Coronary artery (tissue), 2 donors: ENCODE data around the gene KDM7A.

Experiments
- DNase-seq: peaks from one replicate; pipeline ENCODE4 v3.0.0-alpha.2; 2017; ENCODE audit warnings: low spot score
- H3K27ac ChIP-seq, 2 donors: fragments of 200-600 bp; sonication (generic); one replicate each; pipeline ENCODE4 v1.5.1; 2016 to 2019
- H3K4me3 ChIP-seq: fragments of 200-600 bp; sonication (generic); 2 replicates; pipeline ENCODE4 v1.5.1; 2016; ENCODE audit warnings: mild to moderate bottlenecking, moderate library complexity
- CTCF ChIP-seq: fragments of 200-600 bp; sonication (generic); IDR thresholded peaks from one replicate; pipeline ENCODE4 v1.5.1; 2019; ENCODE audit warnings: antibody characterized with exemption

Gene KDM7A

DNA sequence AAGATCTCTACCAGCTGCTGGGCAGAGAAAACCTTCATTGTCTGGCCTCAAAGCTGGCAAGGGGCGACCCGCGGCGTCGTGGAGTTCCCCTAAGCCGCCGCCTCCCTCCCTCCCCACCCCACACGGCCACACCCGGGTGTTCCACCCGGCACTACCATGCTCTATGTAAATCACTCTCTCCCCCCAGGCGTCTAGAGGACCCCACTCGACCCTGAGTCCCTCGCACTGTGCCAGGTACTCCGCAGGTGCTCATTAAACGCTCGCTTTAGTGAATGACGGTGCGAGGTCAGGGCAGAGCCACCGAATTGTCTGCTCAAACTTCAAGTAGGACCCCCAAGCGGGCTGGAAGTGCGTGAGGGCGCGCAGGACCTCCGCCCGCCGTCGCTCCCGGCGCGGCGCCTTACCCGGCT lies 114.7 kb downstream of the KDM7A start:
- DNase-seq: no peak
- Histone ChIP-seq H3K27ac (peak overlapping the region; percentile 84 to 86), H3K4me3 (peak overlapping the region; percentile 82)
- no peak for TF ChIP-seq CTCF

DNA sequence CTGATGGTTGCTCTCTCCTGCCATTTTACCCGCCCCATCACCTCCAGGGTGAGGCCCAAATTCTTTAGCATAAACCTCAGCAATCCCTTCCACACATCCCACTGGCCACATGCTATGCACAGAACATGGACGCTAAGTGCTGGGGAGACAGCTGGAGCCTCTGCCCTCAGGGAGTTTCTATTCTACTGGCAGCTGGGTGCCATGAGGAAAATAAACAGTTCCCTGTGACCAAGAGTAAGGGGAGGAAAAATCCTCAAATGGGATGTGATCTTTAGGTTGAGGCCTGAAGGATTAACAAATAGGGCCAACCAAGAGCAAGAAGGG lies 115.2 kb downstream of the KDM7A start:
- Histone ChIP-seq H3K27ac (peak overlapping the region; percentile 84 to 86), H3K4me3 (peak overlapping the region; percentile 82)
- no peak for TF ChIP-seq CTCF
- DNase-seq: no peak

DNA sequence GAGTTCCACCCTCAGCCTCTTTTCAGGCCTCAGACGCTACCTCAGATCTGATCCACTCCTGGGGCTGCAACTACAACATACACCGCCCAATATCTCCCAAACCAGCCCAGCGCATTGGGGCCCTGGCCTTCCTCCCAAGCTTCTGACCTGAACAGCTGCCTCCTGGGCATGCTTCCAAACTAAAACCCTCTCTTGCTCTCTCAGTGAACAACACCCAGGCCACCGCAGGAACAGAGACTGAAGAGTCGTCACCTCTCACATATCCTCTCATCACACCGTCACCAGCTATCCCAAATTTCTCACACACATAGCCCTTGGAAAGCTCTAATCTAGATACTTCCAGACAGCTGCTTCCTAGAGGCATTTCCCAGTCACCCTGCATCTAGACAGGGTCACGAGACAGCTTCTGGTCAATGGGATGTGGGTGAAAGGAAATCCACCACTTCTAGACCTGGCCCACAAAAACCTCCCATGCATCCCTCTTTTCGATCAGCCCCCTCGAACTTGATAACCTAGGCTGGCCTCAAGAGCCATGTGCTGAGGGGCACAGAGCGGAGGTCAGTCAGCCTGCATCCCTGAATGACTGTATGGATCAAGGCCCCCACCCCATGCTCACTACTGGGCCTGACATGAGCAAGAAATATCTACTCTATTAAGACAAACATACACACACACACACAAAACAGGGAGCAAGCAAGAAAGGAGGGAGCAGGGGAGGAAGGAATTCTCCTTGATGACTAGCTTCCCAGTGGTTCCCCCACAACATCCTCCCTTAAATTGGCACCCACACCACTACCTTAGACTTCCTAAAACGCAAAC lies 115.8 kb downstream of the KDM7A start:
- peak overlapping the region; percentile 84 to 86 for H3K27ac ChIP-seq
- no peak for TF ChIP-seq CTCF
- DNase-seq: no peak
- H3K4me3 ChIP-seq: peak overlapping the region; percentile 82

GRCh38 chr7:140060243-140060630 lies 116.5 kb downstream of the KDM7A start:
- no peak for DNase-seq
- TF ChIP-seq CTCF: no peak
- Histone ChIP-seq H3K27ac (peak overlapping the region; percentile 43 to 86), H3K4me3 (peak overlapping the region; percentile 82)

DNA sequence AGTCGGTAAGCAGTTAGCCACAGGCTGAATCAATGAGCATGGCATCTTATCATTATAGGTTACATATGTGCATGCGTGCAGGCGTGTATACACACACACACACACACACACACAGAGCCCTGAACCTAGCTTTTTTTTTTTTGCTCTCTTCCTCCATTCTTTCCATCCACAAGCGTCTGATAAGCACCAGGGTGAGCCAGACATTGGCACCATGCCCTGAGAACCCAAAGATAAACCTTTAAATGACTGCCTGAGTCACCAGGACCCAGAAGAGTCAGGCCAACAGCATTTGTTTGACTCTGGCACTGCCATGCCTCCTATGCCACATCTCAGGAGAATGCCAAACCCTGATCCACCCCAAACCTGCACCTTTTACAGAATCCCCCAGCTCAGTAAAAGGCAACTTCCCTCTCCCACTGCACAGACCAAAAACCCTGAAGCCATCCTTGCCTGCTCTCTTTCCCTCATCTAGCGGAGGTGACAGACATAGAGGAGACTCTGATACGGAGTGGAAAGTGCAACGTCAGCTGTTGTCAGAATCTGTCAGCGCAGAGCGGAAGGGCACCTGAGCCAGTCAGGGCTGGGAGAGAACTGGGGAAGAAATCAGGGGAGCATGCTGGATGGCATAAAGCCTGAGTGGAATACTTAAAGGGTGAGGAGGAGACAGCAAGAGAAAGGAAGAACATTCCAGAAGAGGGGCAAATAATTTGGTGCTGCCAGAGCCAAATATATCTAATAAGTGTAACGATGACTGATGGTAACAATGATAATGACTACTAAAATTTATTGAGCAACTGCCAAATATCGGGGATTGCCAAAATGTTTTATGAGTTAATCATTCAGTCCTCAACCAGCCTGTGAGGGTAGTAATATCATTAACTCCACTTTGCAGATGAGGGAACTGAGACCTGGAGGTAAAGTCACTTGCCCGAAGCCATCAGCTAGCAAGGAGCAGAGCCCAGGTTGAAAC lies 117.2 kb downstream of the KDM7A start:
- DNase-seq: peak; percentile 77
- Histone ChIP-seq H3K27ac (peak overlapping the region; percentile 43 to 86), H3K4me3 (peak overlapping the region; percentile 22)
- no peak for TF ChIP-seq CTCF

- DNase-seq: no peak
- Histone ChIP-seq H3K27ac (no peak overlapping the region), H3K4me3 (no peak overlapping the region)
- no peak for TF ChIP-seq CTCF
These were observed 118.3 kb downstream of the KDM7A start for GRCh38 chr7:140058517-140058916.
